Measurements from ENCODE around the gene C3.
"Not testable (repeated sequence)": the region's sequence is repeated elsewhere in the genome, so short reads cannot be mapped to it uniquely, and the experiment has no call there.

The C3 gene

GRCh38 chr19:6660930-6661329 is 59.5 kb downstream of the C3 start:
- Histone ChIP-seq H3K4me1 (ENCODE audit: low read depth, poor library complexity, severe bottlenecking) (peaks cover 8% of the 10 kb centered on the region), H3K9ac (no peak overlapping the region), H3K4me3 (IDR thresholded peaks at IDR 0.05; ENCODE audit: insufficient read depth, low read depth, low read length) (no peak overlapping the region), H3K36me3 (ENCODE audit: insufficient read depth) (no peaks in the 10 kb centered on the region), H4K20me1 (ENCODE audit: insufficient read depth) (no peaks in the 10 kb centered on the region), H3K27ac (no peak overlapping the region), H3K4me2 (no peak overlapping the region), H3K27me3 (ENCODE audit: insufficient read depth, low read depth) (no peaks in the 10 kb centered on the region), H3K79me2 (ENCODE audit: insufficient read depth, low read depth) (no peaks in the 10 kb centered on the region), H2AFZ (ENCODE audit: low read depth) (no peak overlapping the region)
- no peak for TF ChIP-seq CTCF (conservative IDR thresholded peaks at IDR 0.05; ENCODE audit: low read depth, low read length)

GRCh38 chr19:6656390-6656789 is 64.1 kb downstream of the C3 start:
- H2AFZ ChIP-seq (ENCODE audit: low read depth); H3K4me2 ChIP-seq; H3K79me2 ChIP-seq (ENCODE audit: insufficient read depth, low read depth); H4K20me1 ChIP-seq (ENCODE audit: insufficient read depth); H3K4me3 ChIP-seq (IDR thresholded peaks at IDR 0.05; ENCODE audit: insufficient read depth, low read depth, low read length); H3K4me1 ChIP-seq (ENCODE audit: low read depth, poor library complexity, severe bottlenecking); H3K27me3 ChIP-seq (ENCODE audit: insufficient read depth, low read depth); H3K27ac ChIP-seq; H3K9ac ChIP-seq; H3K36me3 ChIP-seq (ENCODE audit: insufficient read depth): not testable (repeated sequence)

- TF ChIP-seq CTCF (conservative IDR thresholded peaks at IDR 0.05; ENCODE audit: low read depth, low read length) = no peak
- no peak overlapping the region for H3K27ac ChIP-seq
- H3K4me3 ChIP-seq (IDR thresholded peaks at IDR 0.05; ENCODE audit: insufficient read depth, low read depth, low read length) = no peak overlapping the region
- H3K36me3 ChIP-seq (ENCODE audit: insufficient read depth) = no peaks in the 10 kb centered on the region
- no peaks in the 10 kb centered on the region for H3K4me1 ChIP-seq (ENCODE audit: low read depth, poor library complexity, severe bottlenecking)
- H2AFZ ChIP-seq (ENCODE audit: low read depth) = no peak overlapping the region
- no peak overlapping the region for H3K9ac ChIP-seq
- H3K4me2 ChIP-seq = no peak overlapping the region
- no peaks in the 10 kb centered on the region for H3K27me3 ChIP-seq (ENCODE audit: insufficient read depth, low read depth)
- H4K20me1 ChIP-seq (ENCODE audit: insufficient read depth) = no peaks in the 10 kb centered on the region
- no peaks in the 10 kb centered on the region for H3K79me2 ChIP-seq (ENCODE audit: insufficient read depth, low read depth)
Observed at GRCh38 chr19:6654347-6655310, 65.8 kb downstream of the C3 start.

GRCh38 chr19:6652805-6653094 is 67.7 kb downstream of the C3 start:
- Histone ChIP-seq H3K36me3 (ENCODE audit: insufficient read depth) (no peaks in the 10 kb centered on the region), H3K27ac (no peak overlapping the region), H3K4me3 (IDR thresholded peaks at IDR 0.05; ENCODE audit: insufficient read depth, low read depth, low read length) (no peak overlapping the region), H3K9ac (no peak overlapping the region), H3K79me2 (ENCODE audit: insufficient read depth, low read depth) (no peaks in the 10 kb centered on the region), H3K27me3 (ENCODE audit: insufficient read depth, low read depth) (no peaks in the 10 kb centered on the region), H2AFZ (ENCODE audit: low read depth) (no peak overlapping the region), H4K20me1 (ENCODE audit: insufficient read depth) (no peaks in the 10 kb centered on the region), H3K4me2 (no peak overlapping the region), H3K4me1 (ENCODE audit: low read depth, poor library complexity, severe bottlenecking) (no peaks in the 10 kb centered on the region)
- no peak for TF ChIP-seq CTCF (conservative IDR thresholded peaks at IDR 0.05; ENCODE audit: low read depth, low read length)
